Measurements from ENCODE around the gene LRCH3.

DNA sequence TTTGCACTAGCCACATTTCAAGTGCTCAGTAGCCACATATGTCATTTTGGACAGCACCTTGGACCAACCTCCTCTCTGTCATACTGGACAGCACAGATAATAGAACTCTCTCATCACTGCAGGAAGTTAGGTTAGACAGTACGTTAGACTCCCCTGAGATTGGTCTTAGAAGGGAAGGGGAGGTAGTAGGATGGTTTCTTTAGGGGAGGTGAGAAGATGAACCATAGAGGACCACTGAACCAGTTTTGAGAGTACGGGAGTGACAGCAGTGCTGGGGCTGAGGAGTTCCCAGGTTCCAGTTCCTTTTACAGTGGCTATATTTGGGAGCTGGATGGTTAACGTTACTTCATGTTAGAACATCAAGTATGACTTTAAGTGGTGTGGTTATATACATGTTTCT is 7.8 kb downstream of the LRCH3 start:
- TF ChIP-seq CTCF (conservative IDR thresholded peaks at IDR 0.05; ENCODE audit: low read depth, low read length) (no peak), EZH2 (IDR thresholded peaks at IDR 0.05; ENCODE audit: borderline replicate concordance, low read depth, low read length, poor library complexity, severe bottlenecking) (no peak)

All from A673 (cell line).